UCSD-AML1 (cell line): ENCODE results near the gene TNRC6B.
"Not testable (repeated sequence)": the region's sequence is repeated elsewhere in the genome, so short reads cannot be mapped to it uniquely, and the experiment has no call there.

Source experiments
- DNase-seq: peaks from one replicate; lab custom pipeline; 2025; ENCODE audit not compliant: unreplicated experiment; lab: John Stamatoyannopoulos, UW

TNRC6B gene

GRCh38 chr22:40183029-40183581, 5.4 kb downstream of the TNRC6B start:
- no peak for DNase-seq

GRCh38 chr22:40183603-40184002, 5.9 kb downstream of the TNRC6B start:
- DNase-seq = not testable (repeated sequence)

- DNase-seq = no peak
These were observed 9.7 kb downstream of the TNRC6B start for GRCh38 chr22:40187389-40187788.

GRCh38 chr22:40189997-40190396, 12.3 kb downstream of the TNRC6B start:
- DNase-seq = no peak

- DNase-seq = no peak
These were observed 12.8 kb downstream of the TNRC6B start for GRCh38 chr22:40190501-40190900.

GRCh38 chr22:40193429-40194421, 16.0 kb downstream of the TNRC6B start:
- no peak for DNase-seq

GRCh38 chr22:40194656-40195055, 16.9 kb downstream of the TNRC6B start:
- no peak for DNase-seq

GRCh38 chr22:40196628-40197360, 19.1 kb downstream of the TNRC6B start:
- DNase-seq = no peak

GRCh38 chr22:40197421-40197820, 19.7 kb downstream of the TNRC6B start:
- DNase-seq = not testable (repeated sequence)

GRCh38 chr22:40198733-40199132, 21.0 kb downstream of the TNRC6B start:
- no peak for DNase-seq

- no peak for DNase-seq
These were observed 21.5 kb downstream of the TNRC6B start for GRCh38 chr22:40199223-40199622.

- no peak for DNase-seq
These were observed 22.1 kb downstream of the TNRC6B start for GRCh38 chr22:40199852-40200251.

- DNase-seq = no peak
These were observed 23.2 kb downstream of the TNRC6B start for GRCh38 chr22:40200795-40201530.

GRCh38 chr22:40202225-40202944, 24.7 kb downstream of the TNRC6B start:
- DNase-seq = no peak

GRCh38 chr22:40203572-40203971, 25.8 kb downstream of the TNRC6B start:
- DNase-seq = no peak

- DNase-seq = no peak
These were observed 26.8 kb downstream of the TNRC6B start for GRCh38 chr22:40204321-40205116.

- DNase-seq = no peak
These were observed 28.8 kb downstream of the TNRC6B start for GRCh38 chr22:40206561-40206960.

GRCh38 chr22:40210818-40211217, 33.1 kb downstream of the TNRC6B start:
- DNase-seq = no peak

GRCh38 chr22:40211476-40212054, 33.8 kb downstream of the TNRC6B start:
- no peak for DNase-seq
